HG02970 (cell line): Measurements from ENCODE around the gene TRIM16.
"Not testable (repeated sequence)": the region's sequence is repeated elsewhere in the genome, so short reads cannot be mapped to it uniquely, and the experiment has no call there.

ENCODE experiments used
- ATAC-seq: cut with Tn5 transposase; IDR thresholded peaks from one replicate; pipeline ENCODE4 v1.9.1; 2021; ENCODE audit warnings: mild to moderate bottlenecking, moderate library complexity, moderate number of reproducible peaks; ENCODE audit not compliant: unreplicated experiment, low FRiP score

TRIM16 gene

GRCh38 chr17:15683824-15684478 lies at the start of gene TRIM16:
TSS of gene TRIM16 (minus strand) at chr17:15684311. CDS start at chr17:15651609, 32,702 bp downstream.
- peak; percentile 89 for ATAC-seq

DNA sequence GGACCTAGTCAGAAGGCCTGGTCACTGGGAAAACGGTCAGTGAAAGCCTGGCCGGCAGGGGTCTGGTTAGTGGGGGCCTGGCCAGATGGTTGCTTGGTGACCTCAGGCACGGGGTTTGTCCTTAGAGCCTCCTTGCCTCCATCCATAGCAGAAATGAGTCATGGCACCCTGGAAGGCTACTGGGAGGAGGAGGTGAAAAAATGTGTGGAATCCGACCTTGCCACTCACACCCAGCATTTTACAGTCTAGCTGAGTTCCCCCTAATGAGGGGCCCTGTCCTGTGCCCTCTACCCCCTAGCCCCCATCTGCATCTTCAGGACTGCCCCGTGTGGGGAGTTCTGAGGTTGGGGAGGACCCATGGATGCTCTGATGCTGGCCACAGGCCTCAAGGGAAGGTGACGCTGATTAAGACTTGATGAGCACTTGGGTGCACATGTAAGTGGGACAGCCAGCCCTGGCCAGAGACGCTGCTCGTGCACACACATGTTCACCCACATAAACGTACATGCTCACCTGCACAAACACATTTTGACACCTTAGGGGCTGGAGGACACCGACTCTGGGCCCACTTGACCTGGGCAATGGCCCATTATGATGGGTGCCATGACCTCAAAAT lies 49.2 kb upstream of the TRIM16 start:
- not testable (repeated sequence) for ATAC-seq

- ATAC-seq, result not testable (repeated sequence)
These were observed 47.8 kb upstream of the TRIM16 start, which contains the start of gene TBC1D26 for GRCh38 chr17:15731900-15732299. TSS of gene TBC1D26 (plus strand) at chr17:15732283. CDS start at chr17:15735349, 3,066 bp downstream.

DNA sequence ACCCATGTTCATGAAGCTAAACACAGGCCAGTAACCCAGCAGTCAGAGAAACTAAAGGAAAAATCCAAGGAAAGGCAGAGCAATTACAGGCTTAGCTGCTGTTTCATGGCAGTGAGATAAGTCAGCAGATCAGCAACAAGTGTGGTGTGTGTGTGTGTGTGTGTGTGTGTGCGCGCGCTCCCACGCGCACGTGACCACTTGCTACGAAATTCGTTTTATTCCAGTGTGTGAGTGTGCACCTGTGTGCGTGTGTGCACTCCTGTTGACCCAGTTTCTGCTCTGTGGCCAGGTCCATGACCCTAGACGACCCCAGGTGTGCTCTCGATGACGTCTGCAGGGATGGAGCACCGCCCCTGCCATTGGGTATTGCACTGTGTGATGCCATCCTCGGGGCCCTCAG lies 46.4 kb upstream of the TRIM16 start:
- not testable (repeated sequence) for ATAC-seq

GRCh38 chr17:15716601-15717563 lies 32.8 kb upstream of the TRIM16 start:
- ATAC-seq, result not testable (repeated sequence)

GRCh38 chr17:15708879-15709278 lies 24.8 kb upstream of the TRIM16 start:
- not testable (repeated sequence) for ATAC-seq

DNA sequence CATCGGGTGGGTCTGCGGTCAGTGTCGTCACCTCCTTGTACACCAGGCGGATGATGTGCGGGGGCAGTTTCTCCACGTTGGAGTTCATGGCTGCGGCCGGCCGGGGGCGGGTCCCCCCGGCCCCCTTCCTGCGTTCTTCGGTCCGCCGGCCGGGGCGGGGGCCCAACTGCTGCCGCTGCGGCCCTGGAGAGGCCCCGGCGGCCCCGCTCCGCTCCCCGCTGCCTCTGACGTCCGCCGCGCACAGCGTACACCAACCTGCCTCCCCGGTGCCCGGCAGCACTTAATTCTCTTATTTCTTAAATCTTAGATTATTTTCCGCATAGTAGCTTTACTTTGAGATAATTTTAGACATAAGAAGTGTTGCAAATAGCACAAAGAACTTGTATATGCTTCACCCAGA lies 20.7 kb upstream of the TRIM16 start:
- ATAC-seq, result not testable (repeated sequence)

DNA sequence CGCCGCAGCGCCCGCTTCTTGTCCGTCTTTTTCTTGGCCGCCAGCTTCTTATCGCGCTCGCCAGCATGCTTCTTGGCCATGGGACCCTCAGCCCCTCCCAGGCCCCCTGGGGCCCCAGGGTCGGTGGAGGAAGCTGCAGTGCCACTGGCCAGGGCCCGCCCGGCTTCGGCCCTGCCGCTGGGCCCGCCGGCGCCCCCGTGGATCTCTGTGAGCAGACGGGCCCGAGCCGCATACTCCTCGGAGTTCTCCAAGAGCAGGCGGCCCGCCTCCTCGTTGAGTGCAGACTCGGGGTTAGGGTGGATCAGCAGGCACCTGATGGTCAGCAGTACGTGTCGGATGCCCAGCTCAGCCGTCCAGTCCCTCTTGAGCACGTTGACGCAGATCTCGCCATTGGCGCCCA lies 20.1 kb upstream of the TRIM16 start:
- not testable (repeated sequence) for ATAC-seq

DNA sequence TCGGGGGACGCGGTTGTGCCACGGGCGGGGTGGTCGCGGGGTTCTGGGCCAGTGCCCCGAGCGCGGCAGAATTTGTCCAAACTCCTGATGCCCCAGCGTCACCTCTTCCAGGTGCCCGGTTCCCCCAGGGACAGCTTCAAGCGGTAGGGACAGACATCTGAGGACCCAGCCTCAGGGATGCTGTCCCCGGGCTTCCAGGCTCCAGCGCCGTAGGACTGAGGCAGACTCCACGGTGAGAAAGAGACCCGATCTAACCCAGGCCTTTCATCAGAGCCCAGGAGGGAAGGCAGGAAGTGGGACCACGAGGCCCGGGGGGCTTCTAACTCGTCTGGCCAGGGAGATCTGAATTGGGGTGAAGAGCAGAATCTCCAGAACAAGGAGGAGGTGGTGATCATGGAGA lies 15.8 kb upstream of the TRIM16 start:
- ATAC-seq, result not testable (repeated sequence)

DNA sequence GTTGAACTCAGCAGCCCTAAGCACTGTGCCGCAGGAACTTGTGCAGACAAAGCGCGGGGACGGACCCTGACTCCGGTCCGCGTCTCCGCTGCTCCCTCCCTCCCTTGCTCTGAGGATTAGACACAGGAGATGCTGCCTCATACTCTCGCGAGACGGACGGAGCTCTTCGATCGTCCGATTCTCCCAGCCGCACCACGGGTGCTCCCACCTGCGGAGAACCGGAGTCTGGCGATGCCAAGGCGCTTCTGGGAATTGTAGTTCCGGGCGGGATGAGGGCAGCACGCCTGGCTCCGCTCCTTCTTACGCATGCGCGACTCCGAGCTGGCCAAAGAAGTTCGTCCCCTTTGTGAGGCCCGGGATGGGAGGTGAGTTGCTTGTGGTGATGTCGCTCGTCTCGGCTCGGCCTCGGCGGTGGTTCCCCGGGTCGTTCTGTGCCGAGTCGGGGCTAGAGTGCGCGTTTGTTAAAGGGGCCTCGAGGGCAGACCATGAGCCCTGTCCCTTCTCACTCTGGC lies 15.4 kb upstream of the TRIM16 start, which contains the start of gene ZNF286A:
TSS of gene ZNF286A (plus strand) at position 340 of the 512 bp plus-strand sequence. CDS start 578 bp downstream, outside the sequence.
- ATAC-seq, result peak; percentile 96

DNA sequence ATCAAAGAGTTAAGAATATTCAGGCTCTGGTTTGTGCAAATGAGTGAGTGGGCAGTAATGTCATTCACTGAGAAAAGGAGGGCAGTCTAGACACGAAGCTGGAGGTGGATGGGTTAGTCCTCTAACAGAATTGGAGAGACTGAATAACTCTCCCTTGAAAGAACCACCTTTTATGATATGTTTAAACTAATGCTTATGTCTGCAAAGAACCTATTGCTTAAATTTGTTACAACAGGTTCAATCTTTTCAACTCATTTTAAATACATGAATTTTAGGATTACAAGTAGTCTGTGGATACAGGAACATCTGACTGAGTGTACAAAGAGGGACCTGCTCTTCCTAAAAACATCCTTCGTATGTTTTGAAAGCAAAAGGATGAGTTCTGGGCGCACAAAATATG lies 14.9 kb upstream of the TRIM16 start:
- not testable (repeated sequence) for ATAC-seq

DNA sequence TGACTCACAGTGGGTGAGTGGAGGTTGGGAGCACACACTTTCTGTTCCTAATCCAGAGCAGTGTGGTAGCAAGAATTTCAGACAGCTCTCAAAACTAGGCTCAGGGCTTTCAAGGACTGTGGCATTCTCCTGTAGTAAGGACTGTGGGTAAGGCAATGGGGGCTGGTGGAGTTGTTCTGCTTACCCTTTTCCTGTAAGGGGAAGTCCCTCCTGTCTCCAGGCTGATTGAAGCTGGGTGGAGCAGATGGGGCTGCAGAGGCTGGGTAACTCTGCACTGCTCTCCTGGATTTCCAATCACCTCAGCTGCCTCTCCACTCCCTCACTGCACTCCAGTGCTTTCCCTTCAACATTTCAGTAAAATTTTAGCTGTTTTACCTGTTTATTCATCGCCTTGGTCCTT lies 3.4 kb upstream of the TRIM16 start:
- not testable (repeated sequence) for ATAC-seq

GRCh38 chr17:15683135-15683534 lies 976 bp downstream of the TRIM16 start:
- not testable (repeated sequence) for ATAC-seq

- not testable (repeated sequence) for ATAC-seq
These were observed 8.1 kb downstream of the TRIM16 start for GRCh38 chr17:15675991-15676390.

DNA sequence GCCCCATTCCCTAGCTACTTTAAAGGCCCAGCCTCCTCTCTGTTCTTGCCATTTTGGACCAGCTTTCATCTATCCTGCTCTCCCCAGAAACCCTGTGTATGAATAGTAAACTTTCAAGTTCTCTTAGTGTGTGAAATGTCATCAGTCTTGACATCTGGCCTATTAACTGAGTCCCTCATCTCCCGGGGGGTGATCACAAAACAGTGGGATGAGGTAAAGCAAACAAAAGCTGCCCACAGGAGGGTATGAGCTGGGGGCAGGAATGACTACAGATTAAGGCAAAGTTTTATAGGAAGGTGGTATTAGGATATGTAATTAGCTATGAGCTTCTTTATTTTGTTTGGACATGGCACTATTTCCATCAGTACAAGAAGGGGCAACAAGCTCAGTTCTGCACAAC lies 9.5 kb downstream of the TRIM16 start:
- ATAC-seq, result not testable (repeated sequence)

- ATAC-seq, result not testable (repeated sequence)
These were observed 14.6 kb downstream of the TRIM16 start for GRCh38 chr17:15669526-15669925.

- ATAC-seq, result no peak
These were observed 20.4 kb downstream of the TRIM16 start for GRCh38 chr17:15663691-15664090.

- ATAC-seq, result no peak
These were observed 20.9 kb downstream of the TRIM16 start for GRCh38 chr17:15663176-15663575.

DNA sequence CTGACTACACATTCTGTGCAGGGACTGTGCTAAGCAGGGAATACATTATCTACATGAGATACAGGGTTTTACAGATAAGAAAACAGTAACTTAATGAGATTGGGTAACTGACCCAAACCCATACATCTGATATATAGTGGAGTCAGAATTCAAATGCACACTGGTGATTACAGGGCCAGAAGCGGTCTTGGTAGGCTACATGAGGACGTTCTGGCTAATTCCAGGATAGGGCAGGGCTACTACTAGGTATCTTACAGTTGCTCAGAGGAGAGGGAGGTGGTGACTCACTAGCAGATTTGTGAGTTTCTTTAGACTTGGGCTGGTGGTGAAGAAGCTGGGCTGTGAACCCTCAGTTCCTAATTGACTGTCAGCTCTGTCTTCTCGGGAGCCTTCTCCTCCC lies 21.4 kb downstream of the TRIM16 start:
- ATAC-seq, result no peak

DNA sequence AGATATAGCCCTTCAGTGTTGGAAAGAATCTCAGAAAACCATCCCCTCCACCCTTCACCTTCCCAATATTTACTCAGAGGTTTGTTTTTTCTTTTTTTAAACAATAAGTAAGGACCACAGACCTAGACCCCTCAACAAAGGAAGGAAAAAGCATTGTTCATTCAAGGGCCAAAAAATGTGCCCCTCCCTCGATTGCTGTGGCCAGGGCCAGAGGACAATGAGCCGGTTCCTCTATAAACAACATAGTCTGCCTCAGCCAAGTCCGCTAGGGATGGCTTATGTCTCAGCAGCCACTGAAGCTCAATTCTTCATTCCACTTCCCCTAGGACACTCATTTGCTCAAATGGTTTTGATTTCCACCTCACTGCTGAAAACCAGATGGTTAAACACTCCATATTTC lies 24.0 kb downstream of the TRIM16 start:
- ATAC-seq, result no peak
